ENCODE measurements around the gene CCSER1. TPM values are rescaled to one million over a fixed set of nuclear protein-coding genes. Genes with fewer than 3 reads are reported as not detected.

CCSER1 gene
- total and polyA plus RNA-seq, 2 of the 8 experiments (the other 6 are each of a cell fraction or from before 2014, with no cell fraction given), result 0.26 to 0.84 TPM

GRCh38 chr4:90648791-90649190 is 521.6 kb downstream of the CCSER1 start (continued):
- TF ChIP-seq SIN3A (conservative IDR thresholded peaks at IDR 0.05 in 1 of 2, IDR thresholded peaks at IDR 0.05 in 1 of 2; ENCODE audit: low read depth in 1 of 2, low read length in 2 of 2) (no peak), TAF1 (IDR thresholded peaks at IDR 0.05; ENCODE audit: low read depth, low read length) (no peak), BCL11A (IDR thresholded peaks at IDR 0.05; ENCODE audit: low read depth in 2 of 2, low read length in 2 of 2) (no peak), CTCF (IDR thresholded peaks at IDR 0.05; ENCODE audit: control extremely low read depth in 1 of 3, insufficient read depth in 1 of 3, low read depth in 1 of 3, low read length in 3 of 3) (no peak), CEBPB (IDR thresholded peaks at IDR 0.05; ENCODE audit: low read depth, low read length) (no peak), SRF (IDR thresholded peaks at IDR 0.05; ENCODE audit: low read depth, low read length) (no peak), MAFK (IDR thresholded peaks at IDR 0.05; ENCODE audit: low read depth, low read length) (no peak)
